Measurements from ENCODE around the gene ACVR1B. TPM values are rescaled to one million over a fixed set of nuclear protein-coding genes. Genes with fewer than 3 reads are reported as not detected.

Gene ACVR1B
- total and polyA plus RNA-seq, 2 donors (not counting 3 experiments of a cell fraction or from before 2014, with no cell fraction given): 29.0 to 33.7 TPM

DNA sequence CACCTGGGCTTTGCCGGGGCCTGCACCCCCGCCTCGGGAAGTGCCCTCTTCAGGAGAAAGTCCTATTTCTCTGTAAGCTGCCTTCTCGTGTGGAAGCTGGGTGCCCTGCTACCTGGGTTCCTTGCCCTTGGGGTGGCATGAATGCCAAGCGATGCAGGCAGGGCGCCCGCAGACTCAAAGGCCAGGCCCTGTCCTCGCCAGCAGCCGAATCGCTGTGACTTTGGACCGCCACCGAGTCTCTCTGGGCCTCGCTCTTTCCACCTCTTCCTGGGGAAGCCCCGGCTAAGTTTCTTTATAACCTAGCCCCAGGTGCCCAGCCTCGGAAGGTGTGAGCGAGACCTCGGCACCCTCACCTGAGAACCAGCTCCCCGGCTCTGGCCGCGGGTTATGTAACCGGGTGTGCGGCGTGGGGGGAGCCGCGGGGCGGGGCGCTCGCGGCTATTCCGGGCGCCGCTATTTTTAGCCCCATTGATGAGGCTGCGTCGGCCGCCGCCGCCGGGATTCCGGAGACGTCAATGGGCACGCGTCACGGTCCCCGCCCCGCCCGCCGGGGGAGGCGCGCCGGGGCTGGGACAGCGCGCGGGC is 85.2 kb downstream of the ACVR1B start:
- Histone ChIP-seq H3K36me3 (ENCODE audit: control insufficient read depth in 2 of 2, extremely low read depth in 1 of 2, insufficient read depth in 2 of 2, low read length in 2 of 2) (no peaks in the 10 kb centered on the region), H3K27me3 (ENCODE audit: control insufficient read depth in 2 of 2, insufficient read depth in 2 of 2, low read length in 2 of 2) (no peaks in the 10 kb centered on the region), H3K9me1 (replicated peaks; ENCODE audit: control insufficient read depth, extremely low read depth, insufficient read depth, low read length) (no peaks in the 10 kb centered on the region), H3K4me2 (ENCODE audit: insufficient read depth, low read length) (peak overlapping the region; percentile 37), H3K4me3 (replicated peaks in 1 of 3; ENCODE audit: insufficient read depth in 1 of 3, low read depth in 1 of 3, low read length in 3 of 3) (peak overlapping the region in 1 of 3 experiments; percentile 41), H3K4me1 (ENCODE audit: control insufficient read depth, extremely low read depth, insufficient read depth, low read length) (peaks cover 26% of the 10 kb centered on the region), H4K20me1 (replicated peaks; ENCODE audit: control insufficient read depth, extremely low read depth, insufficient read depth, low read length) (no peaks in the 10 kb centered on the region), H3K9me3 (replicated peaks; ENCODE audit: control insufficient read depth, insufficient read depth, low read length) (no peaks in the 10 kb centered on the region), H3K27ac (ENCODE audit: insufficient read depth, low read depth, low read length) (peak overlapping the region; percentile 48), H2AFZ (ENCODE audit: low read depth, low read length) (no peak overlapping the region), H3K79me2 (ENCODE audit: control insufficient read depth, insufficient read depth, low read length) (no peaks in the 10 kb centered on the region), H3K9ac (replicated peaks; ENCODE audit: extremely low read depth, insufficient read depth, low read length) (peak overlapping the region; percentile 72)
- peak; percentile 78 for TF ChIP-seq POLR2AphosphoS5 (IDR thresholded peaks at IDR 0.05; ENCODE audit: insufficient read depth, low read depth, low read length)
- no peak for TF ChIP-seq JUN (IDR thresholded peaks at IDR 0.05; ENCODE audit: borderline replicate concordance, insufficient read depth, insufficient read length, low read depth)
- TF ChIP-seq POLR2A (IDR thresholded peaks at IDR 0.05; ENCODE audit: low read depth, low read length): no peak
- no peak for TF ChIP-seq EZH2 (IDR thresholded peaks at IDR 0.05; ENCODE audit: borderline replicate concordance, low read depth, low read length, severe bottlenecking)
- intact Hi-C loops (cut with micrococcal nuclease): loop anchor here (1.0 kb wide), 2 partner anchors 15 to 28 kb away; partner anchors contain the start of gene NR4A1
- DNase-seq (ENCODE audit: low read depth, low spot score) (peak; percentile 66), FAIRE-seq (peak; percentile 61)
- POLR2A ChIA-PET: interaction anchor here (1.0 kb wide), 1 partner anchor 30 kb away, joined by 5 read pairs; the partner anchor contains the start of gene TAMALIN
- BruUV-seq (replicated peaks): TSS peak; percentile 61
- dilution Hi-C loops (cut with MboI; ENCODE audit: extremely low pct_ligation_motif_present, low sequenced_read_pairs): no loop called here
- CTCF ChIA-PET: interaction anchor here (1.0 to 8.7 kb wide), 4 partner anchors 11 to 33 kb away, joined by 4 to 67 read pairs (median 4); partner anchors contain the start of genes ATG101 and NR4A1

DNA sequence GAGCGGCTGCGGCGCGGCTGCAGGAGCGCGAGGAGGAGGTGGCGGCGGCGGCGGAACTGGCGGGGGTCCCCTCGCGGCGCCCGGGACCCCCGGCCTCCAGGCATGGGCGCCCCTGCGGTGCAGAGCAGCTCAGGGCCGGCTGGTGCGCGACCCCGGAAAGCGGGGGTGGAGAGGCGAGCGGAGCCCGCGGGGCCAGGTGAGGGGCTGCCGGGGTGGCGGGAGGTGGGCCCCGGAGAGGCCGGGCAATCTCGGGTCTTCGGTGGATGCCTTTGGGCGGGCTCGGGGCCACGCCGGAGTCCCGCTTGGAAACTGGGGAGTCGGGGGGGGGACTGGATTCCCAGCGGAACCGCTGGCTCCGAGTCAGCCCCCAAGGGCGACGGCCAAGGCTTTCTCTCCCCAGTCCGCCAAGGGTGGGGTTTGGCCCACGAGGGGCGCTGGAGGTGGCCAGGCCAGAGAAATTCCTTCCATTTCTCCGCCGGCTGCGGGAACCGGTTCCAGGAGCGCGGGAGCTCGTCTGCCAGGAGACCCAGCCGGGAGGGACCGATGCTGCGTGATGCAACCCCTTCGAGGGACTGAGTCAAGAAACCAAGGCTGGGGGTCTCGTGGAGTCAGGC is 85.9 kb downstream of the ACVR1B start:
- DNase-seq (ENCODE audit: low read depth, low spot score): no peak
- dilution Hi-C loops (cut with MboI; ENCODE audit: extremely low pct_ligation_motif_present, low sequenced_read_pairs): no loop called here

More for the DNA sequence above, 85.9 kb downstream of the ACVR1B start:
- Histone ChIP-seq H3K9me3 (replicated peaks; ENCODE audit: control insufficient read depth, insufficient read depth, low read length) (no peaks in the 10 kb centered on the region), H3K9ac (replicated peaks; ENCODE audit: extremely low read depth, insufficient read depth, low read length) (peak overlapping the region; percentile 97), H2AFZ (ENCODE audit: low read depth, low read length) (peak overlapping the region; percentile 60), H3K4me3 (replicated peaks in 1 of 3; ENCODE audit: insufficient read depth in 1 of 3, low read depth in 1 of 3, low read length in 3 of 3) (peak overlapping the region; percentile 41 to 55 (median 55)), H3K27me3 (ENCODE audit: control insufficient read depth in 2 of 2, insufficient read depth in 2 of 2, low read length in 2 of 2) (no peaks in the 10 kb centered on the region), H3K36me3 (ENCODE audit: control insufficient read depth in 2 of 2, extremely low read depth in 1 of 2, insufficient read depth in 2 of 2, low read length in 2 of 2) (no peaks in the 10 kb centered on the region), H3K4me1 (ENCODE audit: control insufficient read depth, extremely low read depth, insufficient read depth, low read length) (peaks cover 22% of the 10 kb centered on the region), H3K9me1 (replicated peaks; ENCODE audit: control insufficient read depth, extremely low read depth, insufficient read depth, low read length) (no peaks in the 10 kb centered on the region), H3K79me2 (ENCODE audit: control insufficient read depth, insufficient read depth, low read length) (no peaks in the 10 kb centered on the region), H3K27ac (ENCODE audit: insufficient read depth, low read depth, low read length) (peak overlapping the region; percentile 78), H3K4me2 (ENCODE audit: insufficient read depth, low read length) (peak overlapping the region; percentile 82), H4K20me1 (replicated peaks; ENCODE audit: control insufficient read depth, extremely low read depth, insufficient read depth, low read length) (no peaks in the 10 kb centered on the region)
- no peak for FAIRE-seq
- intact Hi-C loops (cut with micrococcal nuclease): loop anchor here (1.0 kb wide), 2 partner anchors 14 to 27 kb away; partner anchors contain the start of gene NR4A1
- CTCF ChIA-PET: interaction anchor here (1.0 to 8.7 kb wide), 6 partner anchors 11 to 45 kb away, joined by 3 to 67 read pairs (median 5); partner anchors contain the start of gene ATG101
- no TSS peak for BruUV-seq (replicated peaks)
- TF ChIP-seq EZH2 (IDR thresholded peaks at IDR 0.05; ENCODE audit: borderline replicate concordance, low read depth, low read length, severe bottlenecking) (no peak), FOS (IDR thresholded peaks at IDR 0.05; ENCODE audit: borderline replicate concordance, insufficient read depth, low read length) (no peak), POLR2AphosphoS5 (IDR thresholded peaks at IDR 0.05; ENCODE audit: insufficient read depth, low read depth, low read length) (no peak), POLR2A (IDR thresholded peaks at IDR 0.05; ENCODE audit: low read depth, low read length) (no peak)
- TF ChIP-seq, protein P1, sequence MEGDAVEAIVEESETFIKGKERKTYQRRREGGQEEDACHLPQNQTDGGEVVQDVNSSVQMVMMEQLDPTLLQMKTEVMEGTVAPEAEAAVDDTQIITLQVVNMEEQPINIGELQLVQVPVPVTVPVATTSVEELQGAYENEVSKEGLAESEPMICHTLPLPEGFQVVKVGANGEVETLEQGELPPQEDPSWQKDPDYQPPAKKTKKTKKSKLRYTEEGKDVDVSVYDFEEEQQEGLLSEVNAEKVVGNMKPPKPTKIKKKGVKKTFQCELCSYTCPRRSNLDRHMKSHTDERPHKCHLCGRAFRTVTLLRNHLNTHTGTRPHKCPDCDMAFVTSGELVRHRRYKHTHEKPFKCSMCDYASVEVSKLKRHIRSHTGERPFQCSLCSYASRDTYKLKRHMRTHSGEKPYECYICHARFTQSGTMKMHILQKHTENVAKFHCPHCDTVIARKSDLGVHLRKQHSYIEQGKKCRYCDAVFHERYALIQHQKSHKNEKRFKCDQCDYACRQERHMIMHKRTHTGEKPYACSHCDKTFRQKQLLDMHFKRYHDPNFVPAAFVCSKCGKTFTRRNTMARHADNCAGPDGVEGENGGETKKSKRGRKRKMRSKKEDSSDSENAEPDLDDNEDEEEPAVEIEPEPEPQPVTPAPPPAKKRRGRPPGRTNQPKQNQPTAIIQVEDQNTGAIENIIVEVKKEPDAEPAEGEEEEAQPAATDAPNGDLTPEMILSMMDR (IDR thresholded peaks at IDR 0.05; ENCODE audit: extremely low read depth in 1 of 2, insufficient read depth in 1 of 2, low read depth in 1 of 2, low read length in 2 of 2): peak in 1 of 2 donors; percentile 31
- POLR2A ChIA-PET: interaction anchor here (0.6 to 1.0 kb wide), 2 partner anchors 8 to 30 kb away, joined by 5 read pairs; partner anchors contain the start of gene TAMALIN
